Endothelial cell (in vitro differentiated cells): ENCODE data around the gene RAB40B. TPM values are rescaled to one million over a fixed set of nuclear protein-coding genes. Genes with fewer than 3 reads are reported as not detected.

Experiments used
- DNase-seq: peaks from one replicate; pipeline ENCODE4 v3.0.0; 2021; ENCODE audit warnings: low spot score
- H3K27ac Mint-ChIP-seq: one replicate; pipeline ENCODE4 v1.8.0; 2021; ENCODE audit warnings: mixed read lengths, inconsistent platforms; ENCODE audit not compliant: unreplicated experiment
- H3K27me3 Mint-ChIP-seq: one replicate; pipeline ENCODE4 v1.8.0; 2021; ENCODE audit warnings: mild to moderate bottlenecking, moderate library complexity, mixed read lengths, inconsistent platforms; ENCODE audit not compliant: unreplicated experiment
- H3K36me3 Mint-ChIP-seq: one replicate; pipeline ENCODE4 v1.8.0; 2021; ENCODE audit warnings: mild to moderate bottlenecking, low read depth, mixed read lengths, inconsistent platforms; ENCODE audit not compliant: unreplicated experiment
- H3K4me1 Mint-ChIP-seq: one replicate; pipeline ENCODE4 v1.8.0; 2021; ENCODE audit warnings: mild to moderate bottlenecking, mixed read lengths, inconsistent platforms; ENCODE audit not compliant: unreplicated experiment
- H3K4me3 Mint-ChIP-seq: one replicate; pipeline ENCODE4 v1.8.0; 2021; ENCODE audit warnings: mild to moderate bottlenecking, mixed read lengths, inconsistent platforms; ENCODE audit not compliant: unreplicated experiment
- H3K9me3 Mint-ChIP-seq: one replicate; pipeline ENCODE4 v1.8.0; 2021; ENCODE audit warnings: mixed read lengths, inconsistent platforms; ENCODE audit not compliant: unreplicated experiment
- total RNA-seq: library from RNA; stranded (reverse); fragmentation: NEBNext Ultra II Directional; extraction: Animal tissue kit (Norgen Biotek cat#: 25700); gene quantifications from one replicate; pipeline ENCODE4 v1.2.1, GENCODE V29; 2021; ENCODE audit not compliant: unreplicated experiment
- TF ChIP-seq, protein P1 (sequence below): fragments of 200-600 bp; sonication (generic); IDR thresholded peaks from one replicate; pipeline ENCODE4 v1.5.0; 2021; ENCODE audit warnings: antibody characterized with exemption; ENCODE audit not compliant: unreplicated experiment

The RAB40B gene
- total RNA-seq, 1 donor from 2014 or later = 6.7 TPM

DNA sequence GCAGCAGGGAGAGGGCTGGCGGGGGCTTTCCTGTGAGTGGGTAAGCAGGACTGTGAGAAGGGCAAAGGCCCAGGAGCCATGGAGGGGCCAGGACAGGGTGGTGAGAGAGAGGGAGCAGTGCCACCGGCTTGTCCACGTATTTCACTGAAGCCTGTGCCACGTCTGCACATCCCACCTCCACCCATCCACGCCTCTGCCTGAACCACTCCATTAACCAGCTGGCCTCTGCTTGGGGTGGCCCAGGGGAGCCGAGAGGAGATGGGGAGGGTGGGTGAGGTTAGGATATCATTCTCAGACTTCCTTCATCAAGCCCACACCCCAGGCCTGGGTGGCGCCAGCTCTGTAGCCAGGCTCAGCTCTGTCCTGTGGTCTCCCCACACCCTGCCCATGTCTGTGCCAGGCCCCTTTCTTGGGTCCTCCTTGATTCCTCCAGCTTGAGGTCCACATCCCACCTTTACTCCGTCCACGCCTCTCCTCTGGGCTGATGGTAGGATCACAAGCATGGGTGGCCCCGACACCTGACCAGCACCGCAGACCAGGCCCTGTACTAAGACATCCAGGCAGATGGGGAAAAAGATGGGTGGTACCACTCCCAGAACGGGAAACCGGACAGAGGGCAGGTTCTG, 33.7 kb upstream of the RAB40B start:
- Mint-ChIP-seq H3K4me3 (no peak overlapping the region), H3K9me3 (no peaks in the 10 kb centered on the region), H3K4me1 (peaks cover 3% of the 10 kb centered on the region), H3K27me3 (peaks cover 4% of the 10 kb centered on the region), H3K36me3 (peaks cover 24% of the 10 kb centered on the region), H3K27ac (no peak overlapping the region)
- no peak for DNase-seq
- TF ChIP-seq, protein P1, sequence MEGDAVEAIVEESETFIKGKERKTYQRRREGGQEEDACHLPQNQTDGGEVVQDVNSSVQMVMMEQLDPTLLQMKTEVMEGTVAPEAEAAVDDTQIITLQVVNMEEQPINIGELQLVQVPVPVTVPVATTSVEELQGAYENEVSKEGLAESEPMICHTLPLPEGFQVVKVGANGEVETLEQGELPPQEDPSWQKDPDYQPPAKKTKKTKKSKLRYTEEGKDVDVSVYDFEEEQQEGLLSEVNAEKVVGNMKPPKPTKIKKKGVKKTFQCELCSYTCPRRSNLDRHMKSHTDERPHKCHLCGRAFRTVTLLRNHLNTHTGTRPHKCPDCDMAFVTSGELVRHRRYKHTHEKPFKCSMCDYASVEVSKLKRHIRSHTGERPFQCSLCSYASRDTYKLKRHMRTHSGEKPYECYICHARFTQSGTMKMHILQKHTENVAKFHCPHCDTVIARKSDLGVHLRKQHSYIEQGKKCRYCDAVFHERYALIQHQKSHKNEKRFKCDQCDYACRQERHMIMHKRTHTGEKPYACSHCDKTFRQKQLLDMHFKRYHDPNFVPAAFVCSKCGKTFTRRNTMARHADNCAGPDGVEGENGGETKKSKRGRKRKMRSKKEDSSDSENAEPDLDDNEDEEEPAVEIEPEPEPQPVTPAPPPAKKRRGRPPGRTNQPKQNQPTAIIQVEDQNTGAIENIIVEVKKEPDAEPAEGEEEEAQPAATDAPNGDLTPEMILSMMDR = no peak

DNA sequence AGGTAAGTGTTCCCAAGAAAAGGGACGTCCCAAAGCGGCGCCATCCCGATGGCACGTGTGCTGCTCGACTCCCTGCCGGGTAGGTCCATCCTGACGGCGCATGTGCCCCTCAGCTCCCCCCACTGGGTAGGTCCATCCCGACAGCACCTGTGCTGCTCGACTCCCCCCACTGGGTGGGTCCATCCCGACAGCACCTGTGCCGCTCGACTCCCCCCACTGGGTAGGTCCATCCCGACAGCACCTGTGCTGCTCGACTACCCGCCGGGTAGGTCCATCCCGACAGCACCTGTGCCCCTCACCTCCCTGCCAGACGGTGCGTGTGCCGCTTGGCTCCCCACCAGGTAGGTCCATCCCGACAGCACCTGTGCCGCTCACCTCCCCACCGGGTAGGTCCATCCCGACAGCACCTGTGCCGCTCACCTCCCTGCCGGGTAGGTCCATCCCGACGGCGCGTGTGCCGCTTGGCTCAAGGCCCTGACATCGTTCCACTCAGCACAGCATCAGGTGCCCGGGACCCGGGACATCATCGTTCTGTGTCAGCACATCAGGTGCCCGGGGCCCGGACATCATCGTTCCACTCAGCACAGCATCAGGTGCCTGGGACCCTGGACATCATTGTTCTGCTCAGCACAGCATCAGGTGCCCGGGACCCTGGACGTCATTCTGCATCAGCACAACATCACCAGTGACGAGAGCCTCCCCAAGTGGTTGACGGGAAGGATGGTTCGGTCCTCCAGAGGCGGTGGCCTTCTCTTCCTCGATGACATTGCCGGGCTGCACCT, 31.2 kb upstream of the RAB40B start:
- TF ChIP-seq, protein P1 = no peak
- H3K27ac Mint-ChIP-seq = no peak overlapping the region
- H3K27me3 Mint-ChIP-seq = peaks cover 2% of the 10 kb centered on the region
- no peak for DNase-seq
- H3K36me3 Mint-ChIP-seq = peaks cover 28% of the 10 kb centered on the region
- H3K4me1 Mint-ChIP-seq = no peaks in the 10 kb centered on the region
- H3K9me3 Mint-ChIP-seq = no peaks in the 10 kb centered on the region
- no peak overlapping the region for H3K4me3 Mint-ChIP-seq

DNA sequence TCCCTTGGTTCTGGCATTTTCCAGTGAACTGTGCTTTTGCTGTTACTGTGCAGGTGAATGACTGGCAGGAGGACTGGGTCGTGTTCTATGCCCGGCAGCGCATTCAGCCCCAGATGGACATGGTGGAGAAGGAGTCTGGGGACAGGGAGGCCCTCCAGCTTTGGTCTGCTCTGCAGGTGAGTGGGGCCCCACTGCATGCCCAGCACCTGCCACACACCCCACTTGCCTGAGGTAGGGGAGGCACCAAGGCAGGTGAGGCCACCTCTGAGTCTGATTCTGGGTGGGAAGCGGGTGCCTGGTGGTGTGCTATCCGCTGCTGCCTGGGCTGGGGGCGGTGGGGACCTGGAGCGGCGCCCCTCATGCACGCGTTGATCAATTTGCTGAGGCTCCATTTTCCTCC, 27.9 kb upstream of the RAB40B start:
- TF ChIP-seq, protein P1 = no peak
- peaks cover 32% of the 10 kb centered on the region for H3K36me3 Mint-ChIP-seq
- DNase-seq = no peak
- H3K27me3 Mint-ChIP-seq = peaks cover 2% of the 10 kb centered on the region
- no peaks in the 10 kb centered on the region for H3K9me3 Mint-ChIP-seq
- H3K4me1 Mint-ChIP-seq = no peaks in the 10 kb centered on the region
- H3K27ac Mint-ChIP-seq = no peak overlapping the region
- H3K4me3 Mint-ChIP-seq = no peak overlapping the region

DNA sequence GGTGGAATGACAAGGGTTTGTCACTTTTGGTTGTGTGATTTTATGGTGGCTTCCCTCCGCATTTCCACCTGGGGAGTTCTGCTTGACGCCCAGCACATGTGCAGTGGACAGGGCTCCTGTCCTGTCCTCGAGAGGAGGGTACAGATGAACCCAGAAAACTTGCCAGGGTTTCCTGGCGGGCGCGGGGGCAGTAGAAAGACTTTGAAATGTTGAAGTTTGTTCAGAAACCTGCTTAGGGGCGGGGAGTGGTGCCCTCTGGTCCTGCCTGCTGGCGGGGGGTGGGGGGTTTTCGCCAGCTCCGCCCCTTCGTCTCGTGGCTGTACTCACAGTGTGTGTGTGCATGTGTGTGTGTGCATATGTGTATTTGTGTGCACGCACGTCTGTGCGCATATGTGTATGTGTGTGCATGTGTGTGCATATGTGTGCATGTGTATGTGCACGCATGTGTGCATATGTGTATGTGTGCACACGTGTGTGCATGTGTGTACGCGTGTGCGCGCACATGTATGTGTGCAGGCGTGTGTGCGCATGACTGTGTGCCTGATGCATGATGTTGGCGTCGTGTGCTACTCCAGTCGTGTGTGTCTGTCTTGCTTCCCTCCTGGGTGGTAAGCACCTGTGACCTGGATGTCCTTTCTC, 24.8 kb upstream of the RAB40B start:
- peak overlapping the region; percentile 26 for H3K27ac Mint-ChIP-seq
- TF ChIP-seq, protein P1 = no peak
- H3K4me1 Mint-ChIP-seq = no peaks in the 10 kb centered on the region
- H3K9me3 Mint-ChIP-seq = no peaks in the 10 kb centered on the region
- peaks cover 2% of the 10 kb centered on the region for H3K27me3 Mint-ChIP-seq
- no peak overlapping the region for H3K4me3 Mint-ChIP-seq
- H3K36me3 Mint-ChIP-seq = peaks cover 32% of the 10 kb centered on the region
- DNase-seq = no peak
